ENCODE data around the gene SLC15A5.

Gene SLC15A5

DNA sequence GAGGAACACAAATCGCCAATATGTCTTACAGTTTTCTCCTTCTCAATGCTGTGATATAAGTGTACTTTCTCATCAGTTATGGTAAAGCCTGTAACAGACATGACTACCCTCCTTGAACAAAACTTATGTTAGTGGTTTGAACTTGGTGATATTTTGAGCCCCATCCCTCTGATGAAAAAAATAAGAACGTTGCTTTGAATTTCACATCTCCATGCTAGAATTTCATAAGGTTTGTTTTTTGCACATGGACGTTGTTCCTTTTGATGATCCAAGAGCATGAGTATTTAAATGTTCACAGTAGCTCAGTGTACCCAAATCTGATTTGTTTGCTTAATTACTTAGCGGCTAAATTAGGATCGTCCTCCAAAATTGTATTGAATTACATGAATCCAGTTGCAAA is at the start of gene SLC15A5:
Gene SLC15A5, minus strand, starts transcription at position 101 of the 400 bp plus-strand sequence. Its CDS starts 0 bp downstream, at position 101.
- no peak for DNase-seq (ENCODE audit: low spot score)

- DNase-seq (ENCODE audit: low spot score) = no peak
These were observed 47.9 kb upstream of the SLC15A5 start for GRCh38 chr12:16325426-16325825.

- no peak for DNase-seq (ENCODE audit: low spot score)
These were observed 47.3 kb upstream of the SLC15A5 start for GRCh38 chr12:16324772-16325171.

DNA sequence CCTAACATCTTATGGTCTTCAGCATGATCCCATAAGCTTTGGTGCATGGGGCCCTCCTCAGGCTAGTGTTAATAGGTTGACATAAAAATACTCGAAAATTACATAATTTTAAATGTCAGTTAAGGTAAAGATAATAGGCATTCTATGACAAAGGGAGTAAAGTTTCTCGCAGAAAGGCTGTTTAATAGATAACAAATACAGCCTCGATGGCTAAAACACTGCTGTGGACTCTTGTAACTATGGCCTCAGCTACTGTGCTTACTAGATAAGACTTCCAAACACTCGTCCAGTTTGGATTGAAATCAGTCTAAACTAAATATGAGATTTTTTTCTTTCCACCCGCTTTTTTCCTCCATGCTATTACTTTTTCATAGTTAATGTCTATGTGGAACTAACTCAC is 46.8 kb upstream of the SLC15A5 start:
- no peak for DNase-seq (ENCODE audit: low spot score)

GRCh38 chr12:16323638-16324037 is 46.2 kb upstream of the SLC15A5 start:
- no peak for DNase-seq (ENCODE audit: low spot score)

GRCh38 chr12:16323010-16323409 is 45.5 kb upstream of the SLC15A5 start:
- DNase-seq (ENCODE audit: low spot score) = no peak

- DNase-seq (ENCODE audit: low spot score) = no peak
These were observed 33.4 kb upstream of the SLC15A5 start for GRCh38 chr12:16310934-16311333.

DNA sequence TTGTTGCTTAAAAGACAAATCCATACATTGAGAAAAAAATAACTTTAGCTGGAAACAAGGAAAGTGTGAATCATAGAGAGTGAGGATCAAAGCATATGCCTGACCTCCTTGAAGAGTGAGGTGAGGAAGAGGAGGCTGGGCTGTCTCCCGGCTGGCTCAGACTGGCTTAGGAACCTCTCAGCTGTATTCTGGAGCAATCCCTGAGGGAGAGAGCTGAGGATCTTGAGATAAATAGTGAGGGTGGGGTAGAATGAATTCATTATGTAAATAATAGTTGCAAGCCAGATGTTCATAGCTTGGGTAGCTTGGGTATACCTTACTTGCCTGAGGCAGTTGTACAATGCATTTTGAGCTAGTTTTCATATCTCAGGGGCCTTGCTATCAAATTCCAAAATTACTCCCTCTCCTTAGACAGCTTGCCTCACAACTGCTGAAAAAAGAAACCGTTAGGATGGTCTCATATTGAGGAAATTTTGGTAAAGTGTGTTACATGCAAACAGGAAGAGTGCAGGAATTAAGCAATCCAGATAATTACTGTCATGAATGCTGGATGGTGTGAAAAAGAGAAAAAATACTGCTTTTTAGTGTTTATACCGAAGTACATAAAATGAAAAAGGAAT is 30.5 kb upstream of the SLC15A5 start:
- peak; percentile 49 for DNase-seq (ENCODE audit: low spot score)

DNA sequence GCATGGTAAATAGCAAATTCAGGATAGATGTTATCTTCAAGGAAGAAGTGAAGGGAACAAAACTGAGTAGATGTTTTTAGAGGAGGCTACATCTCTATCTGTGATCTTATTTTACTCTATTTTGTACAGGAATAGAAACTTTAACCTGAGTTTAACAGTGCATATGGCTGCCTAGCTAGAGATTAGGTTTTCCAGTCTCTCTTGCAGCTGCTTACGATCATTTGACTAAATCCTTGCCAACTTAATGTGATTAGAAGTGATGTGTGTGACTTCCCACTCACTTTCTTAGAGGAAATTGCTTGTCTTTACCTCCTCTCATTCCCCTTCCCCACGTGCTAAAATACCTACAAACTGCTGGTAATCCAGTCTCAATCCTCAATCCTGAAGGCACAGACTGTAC is 26.5 kb upstream of the SLC15A5 start:
- peak; percentile 30 for DNase-seq (ENCODE audit: low spot score)

- DNase-seq (ENCODE audit: low spot score) = no peak
These were observed 23.3 kb upstream of the SLC15A5 start for GRCh38 chr12:16300736-16301135.

- no peak for DNase-seq (ENCODE audit: low spot score)
These were observed 22.6 kb upstream of the SLC15A5 start for GRCh38 chr12:16300122-16300521.

- DNase-seq (ENCODE audit: low spot score) = no peak
These were observed 21.9 kb upstream of the SLC15A5 start for GRCh38 chr12:16299403-16299802.

- no peak for DNase-seq (ENCODE audit: low spot score)
These were observed 20.0 kb upstream of the SLC15A5 start for GRCh38 chr12:16297521-16297920.

GRCh38 chr12:16294376-16294956 is 17.0 kb upstream of the SLC15A5 start:
- no peak for DNase-seq (ENCODE audit: low spot score)

DNA sequence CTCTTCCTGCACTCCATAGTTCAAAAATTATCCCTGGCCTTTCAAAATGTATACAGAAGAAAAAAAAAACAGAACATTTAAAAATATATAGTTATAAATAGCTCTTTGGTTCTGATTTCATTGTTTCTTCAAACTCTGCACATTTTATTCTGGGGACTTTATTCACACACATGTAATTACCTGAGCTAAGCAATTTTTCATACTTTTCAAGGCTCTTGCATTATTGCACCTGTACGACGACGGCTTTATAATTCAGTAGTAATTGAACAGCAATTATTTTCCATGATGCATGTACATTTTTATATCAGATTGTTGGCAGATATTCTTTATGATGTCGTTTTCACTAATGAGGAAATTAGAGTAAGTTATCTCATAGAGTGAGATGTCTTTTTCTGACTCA is 13.5 kb upstream of the SLC15A5 start:
- no peak for DNase-seq (ENCODE audit: low spot score)

- DNase-seq (ENCODE audit: low spot score) = no peak
These were observed 8.1 kb upstream of the SLC15A5 start for GRCh38 chr12:16285586-16285985.

GRCh38 chr12:16282978-16283377 is 5.5 kb upstream of the SLC15A5 start:
- no peak for DNase-seq (ENCODE audit: low spot score)

DNA sequence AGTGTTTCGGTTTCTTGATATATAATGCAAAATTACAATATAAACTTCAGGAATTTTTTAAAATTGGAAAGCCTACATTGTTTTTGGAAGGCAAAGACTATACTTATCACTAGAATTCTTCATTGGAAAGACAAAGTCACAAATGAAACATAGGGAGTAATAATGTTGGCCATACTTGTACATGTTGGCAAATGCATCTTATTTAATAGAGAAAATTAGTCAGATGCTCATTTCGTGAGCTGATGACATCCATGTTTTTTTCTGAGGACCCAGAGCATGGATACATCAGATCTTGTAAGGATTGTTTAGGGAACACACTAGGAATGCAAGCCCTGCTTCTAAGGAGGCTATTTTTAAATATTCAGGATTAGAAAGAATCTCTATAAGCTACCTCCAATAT is 4.6 kb upstream of the SLC15A5 start:
- DNase-seq (ENCODE audit: low spot score) = no peak

GRCh38 chr12:16281157-16281556 is 3.7 kb upstream of the SLC15A5 start:
- no peak for DNase-seq (ENCODE audit: low spot score)

- no peak for DNase-seq (ENCODE audit: low spot score)
These were observed 5.3 kb downstream of the SLC15A5 start for GRCh38 chr12:16272222-16272621.

DNA sequence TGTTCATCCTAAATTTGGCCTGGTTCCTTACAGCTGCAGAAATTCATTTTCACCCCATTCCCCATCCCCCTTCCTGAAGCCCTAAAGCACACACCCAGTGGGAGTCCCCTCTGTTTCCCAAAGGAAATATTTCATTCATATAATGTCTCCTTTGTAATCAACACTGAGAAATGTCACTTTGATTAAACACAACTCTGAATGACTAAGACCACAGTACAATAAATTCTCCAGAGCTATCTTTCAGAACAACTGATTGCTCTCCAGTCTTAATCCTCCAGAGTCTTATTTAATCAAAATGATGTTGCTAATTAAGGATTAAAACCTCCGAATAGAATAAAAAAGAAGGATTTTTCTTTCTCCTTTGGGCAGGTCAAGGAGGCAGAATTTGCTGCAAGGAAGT is 6.4 kb downstream of the SLC15A5 start:
- DNase-seq (ENCODE audit: low spot score) = no peak

DNA sequence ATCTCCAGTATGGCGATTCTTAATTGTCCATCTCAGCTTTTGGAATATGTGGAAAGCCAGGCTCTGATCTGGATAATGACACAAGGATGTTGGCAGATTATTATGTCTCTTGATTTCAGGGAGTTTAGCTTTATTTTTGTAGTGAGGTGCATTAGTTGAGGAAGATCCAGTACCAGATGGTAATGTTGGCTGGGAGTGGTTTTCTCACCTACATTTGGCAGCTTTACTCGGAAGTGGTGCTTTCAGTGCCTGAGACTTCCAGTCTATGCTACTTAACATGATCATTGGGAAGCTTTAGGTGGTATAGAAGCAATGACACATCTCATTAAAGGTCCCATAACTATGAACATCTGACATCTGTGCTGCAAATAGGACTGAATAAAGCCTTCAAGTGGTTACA is 7.5 kb downstream of the SLC15A5 start:
- DNase-seq (ENCODE audit: low spot score) = no peak

GRCh38 chr12:16266085-16266484 is 11.4 kb downstream of the SLC15A5 start:
- DNase-seq (ENCODE audit: low spot score) = no peak

GRCh38 chr12:16261944-16262475 is 15.5 kb downstream of the SLC15A5 start:
- DNase-seq (ENCODE audit: low spot score) = no peak

All from D341Med (cell line).